ENCODE measurements around the gene SKA1. TPM values are rescaled to one million over a fixed set of nuclear protein-coding genes. Genes with fewer than 3 reads are reported as not detected.

Gene SKA1
- total RNA-seq, 1 experiment from 2014 or later: 20.6 TPM

DNA sequence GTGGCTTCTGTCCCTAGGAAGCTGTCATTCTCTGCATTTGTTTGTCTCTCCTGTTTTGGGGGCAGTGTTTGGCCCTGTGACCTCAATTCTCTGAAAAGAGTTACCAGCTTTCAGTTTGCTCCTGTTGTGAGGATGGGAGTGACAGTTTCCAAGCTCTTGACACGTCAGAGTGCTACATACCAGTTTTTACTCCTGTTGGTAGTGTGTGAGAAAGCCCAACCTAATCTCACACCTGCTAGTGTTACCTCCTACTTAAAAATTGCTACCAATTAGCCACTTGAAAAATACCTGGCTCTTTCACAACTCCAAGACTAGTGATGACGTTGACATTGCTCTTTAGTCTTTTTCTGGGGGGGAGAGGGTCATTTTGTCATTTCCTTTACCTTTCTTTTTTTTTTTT lies 14.1 kb downstream of the SKA1 start:
- H3K4ac ChIP-seq (ENCODE audit: low read depth, low read length): no peak overlapping the region
- Mint-ChIP-seq H3K36me3 (ENCODE audit: insufficient read depth in 1 of 3, low read depth in 3 of 3) (peaks cover 9 to 27% (median 24%) of the 10 kb centered on the region in 3 experiments; a peak in 6 of 7 replicates), H3K4me1 (no peaks in the 10 kb centered on the region), H3K9me3 (no peaks in the 10 kb centered on the region; a peak in 1 of 5 replicates), H3K4me3 (no peak overlapping the region), H3K27me3 (ENCODE audit: low read depth) (no peaks in the 10 kb centered on the region), H3K27ac (no peak overlapping the region)
- no peak for DNase-seq
- no peak overlapping the region for H3K14ac ChIP-seq (ENCODE audit: insufficient read depth, low read length)
- H2AFZ ChIP-seq (ENCODE audit: low read length): no peak overlapping the region
- H3K79me1 ChIP-seq (ENCODE audit: insufficient read depth, low read depth, low read length, poor library complexity, severe bottlenecking): no peaks in the 10 kb centered on the region
- no peaks in the 10 kb centered on the region for H3K9me3 ChIP-seq (ENCODE audit: control insufficient read depth, low read depth, low read length)
- H2BK20ac ChIP-seq (ENCODE audit: low read depth, low read length, poor library complexity, severe bottlenecking): no peak overlapping the region
- no peak overlapping the region for H3K27ac ChIP-seq (ENCODE audit: insufficient read length, low read depth, low read length)
- H2BK15ac ChIP-seq (ENCODE audit: low read depth, low read length): no peak overlapping the region
- no peak overlapping the region for H4K5ac ChIP-seq (ENCODE audit: insufficient read length, low read depth, low read length)
- no peaks in the 10 kb centered on the region for H3K79me2 ChIP-seq (ENCODE audit: insufficient read depth, low read length)
- H3K4me2 ChIP-seq (ENCODE audit: insufficient read depth, insufficient read length, low read length): no peak overlapping the region
- WGBS (ENCODE audit: extremely low coverage, insufficient read length, low lambda C conversion rate): no CpG with 5 or more reads among the region's 2 CpGs
- H3K18ac ChIP-seq (ENCODE audit: insufficient read length, low read depth, low read length): no peak overlapping the region
- no peak overlapping the region for H3K9ac ChIP-seq (ENCODE audit: extremely low read depth, insufficient read length, low read length)
- H3K23ac ChIP-seq (ENCODE audit: insufficient read length, low read depth, low read length): no peak overlapping the region
- H4K20me1 ChIP-seq (ENCODE audit: control insufficient read depth, insufficient read depth, insufficient read length): no peaks in the 10 kb centered on the region
- TF ChIP-seq, protein P1, sequence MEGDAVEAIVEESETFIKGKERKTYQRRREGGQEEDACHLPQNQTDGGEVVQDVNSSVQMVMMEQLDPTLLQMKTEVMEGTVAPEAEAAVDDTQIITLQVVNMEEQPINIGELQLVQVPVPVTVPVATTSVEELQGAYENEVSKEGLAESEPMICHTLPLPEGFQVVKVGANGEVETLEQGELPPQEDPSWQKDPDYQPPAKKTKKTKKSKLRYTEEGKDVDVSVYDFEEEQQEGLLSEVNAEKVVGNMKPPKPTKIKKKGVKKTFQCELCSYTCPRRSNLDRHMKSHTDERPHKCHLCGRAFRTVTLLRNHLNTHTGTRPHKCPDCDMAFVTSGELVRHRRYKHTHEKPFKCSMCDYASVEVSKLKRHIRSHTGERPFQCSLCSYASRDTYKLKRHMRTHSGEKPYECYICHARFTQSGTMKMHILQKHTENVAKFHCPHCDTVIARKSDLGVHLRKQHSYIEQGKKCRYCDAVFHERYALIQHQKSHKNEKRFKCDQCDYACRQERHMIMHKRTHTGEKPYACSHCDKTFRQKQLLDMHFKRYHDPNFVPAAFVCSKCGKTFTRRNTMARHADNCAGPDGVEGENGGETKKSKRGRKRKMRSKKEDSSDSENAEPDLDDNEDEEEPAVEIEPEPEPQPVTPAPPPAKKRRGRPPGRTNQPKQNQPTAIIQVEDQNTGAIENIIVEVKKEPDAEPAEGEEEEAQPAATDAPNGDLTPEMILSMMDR (conservative IDR thresholded peaks at IDR 0.05): no peak
- H3T11ph ChIP-seq (ENCODE audit: low read length): no peak overlapping the region
- H3K23me2 ChIP-seq (ENCODE audit: insufficient read length, low read depth, low read length, poor library complexity, severe bottlenecking): no peaks in the 10 kb centered on the region
- no peak overlapping the region for H2BK5ac ChIP-seq (ENCODE audit: insufficient read length, low read length)
- H3K56ac ChIP-seq (ENCODE audit: insufficient read length, low read depth, low read length): no peak overlapping the region
- no peak overlapping the region for H2BK120ac ChIP-seq (ENCODE audit: low read depth, low read length, poor library complexity, severe bottlenecking)
- no peaks in the 10 kb centered on the region for H3K4me1 ChIP-seq (ENCODE audit: insufficient read depth, low read length)
- no peaks in the 10 kb centered on the region for H3K27me3 ChIP-seq (ENCODE audit: insufficient read depth, low read length)
- no peak overlapping the region for H4K8ac ChIP-seq (replicated peaks; ENCODE audit: insufficient read length, low read depth, low read length)
- no peak overlapping the region for H2BK12ac ChIP-seq (ENCODE audit: insufficient read length, low read depth, low read length)
- H2AK5ac ChIP-seq (ENCODE audit: insufficient read length, low read length): no peak overlapping the region
- H4K91ac ChIP-seq (ENCODE audit: insufficient read length, low read depth, low read length): no peak overlapping the region
